Activated gamma-delta T cell treated with Interleukin-2 at 50 U/mL for 16 hours (primary cell): ENCODE data around the gene NBPF9.
"Not testable (repeated sequence)": the region's sequence is repeated elsewhere in the genome, so short reads cannot be mapped to it uniquely, and the experiment has no call there.

Experiments
- DNase-seq: peaks from one replicate; pipeline ENCODE4 v3.0.0-alpha.2; 2020

The NBPF9 gene, protein sequence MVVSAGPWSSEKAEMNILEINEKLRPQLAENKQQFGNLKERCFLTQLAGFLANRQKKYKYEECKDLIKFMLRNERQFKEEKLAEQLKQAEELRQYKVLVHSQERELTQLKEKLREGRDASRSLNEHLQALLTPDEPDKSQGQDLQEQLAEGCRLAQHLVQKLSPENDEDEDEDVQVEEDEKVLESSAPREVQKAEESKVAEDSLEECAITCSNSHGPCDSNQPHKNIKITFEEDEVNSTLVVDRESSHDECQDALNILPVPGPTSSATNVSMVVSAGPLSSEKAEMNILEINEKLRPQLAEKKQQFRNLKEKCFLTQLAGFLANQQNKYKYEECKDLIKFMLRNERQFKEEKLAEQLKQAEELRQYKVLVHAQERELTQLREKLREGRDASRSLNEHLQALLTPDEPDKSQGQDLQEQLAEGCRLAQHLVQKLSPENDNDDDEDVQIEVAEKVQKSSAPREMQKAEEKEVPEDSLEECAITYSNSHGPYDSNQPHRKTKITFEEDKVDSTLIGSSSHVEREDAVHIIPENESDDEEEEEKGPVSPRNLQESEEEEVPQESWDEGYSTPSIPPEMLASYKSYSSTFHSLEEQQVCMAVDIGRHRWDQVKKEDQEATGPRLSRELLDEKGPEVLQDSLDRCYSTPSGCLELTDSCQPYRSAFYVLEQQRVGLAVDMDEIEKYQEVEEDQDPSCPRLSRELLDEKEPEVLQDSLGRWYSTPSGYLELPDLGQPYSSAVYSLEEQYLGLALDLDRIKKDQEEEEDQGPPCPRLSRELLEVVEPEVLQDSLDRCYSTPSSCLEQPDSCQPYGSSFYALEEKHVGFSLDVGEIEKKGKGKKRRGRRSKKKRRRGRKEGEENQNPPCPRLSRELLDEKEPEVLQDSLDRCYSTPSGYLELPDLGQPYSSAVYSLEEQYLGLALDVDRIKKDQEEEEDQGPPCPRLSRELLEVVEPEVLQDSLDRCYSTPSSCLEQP (N-terminal part only)

GRCh38 chr1:149103109-149104081, at the start of gene NBPF9:
Gene NBPF9, minus strand, starts transcription at chr1:149103551. Its CDS starts 21,412 bp downstream, at chr1:149082139.
- peak; percentile 29 for DNase-seq

- DNase-seq, result not testable (repeated sequence)
Observed at GRCh38 chr1:149149909-149150308, 46.6 kb upstream of the NBPF9 start.

- not testable (repeated sequence) for DNase-seq
Observed at GRCh38 chr1:149137585-149137984, 34.2 kb upstream of the NBPF9 start.

- not testable (repeated sequence) for DNase-seq
Observed at GRCh38 chr1:149130938-149131337, 27.6 kb upstream of the NBPF9 start.

DNA sequence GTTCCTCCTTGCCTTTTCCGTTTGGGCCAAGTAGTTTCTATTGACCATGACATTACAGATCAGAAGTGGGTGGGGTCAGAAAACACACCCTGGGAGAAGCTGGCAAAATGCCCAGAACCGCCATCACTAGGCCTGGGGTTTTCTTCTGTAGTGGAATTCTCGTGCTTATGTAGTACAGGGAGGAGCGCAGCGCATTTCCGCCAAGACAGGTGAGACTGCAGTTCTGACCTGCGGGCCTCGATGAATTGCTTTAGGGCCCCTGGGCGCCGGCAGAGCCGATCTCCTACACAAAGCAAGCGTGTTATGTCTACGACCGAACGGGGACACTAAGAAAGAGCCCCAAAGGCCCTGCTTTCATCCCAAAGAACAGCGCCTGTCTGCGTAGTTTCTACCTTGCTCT, 25.9 kb upstream of the NBPF9 start:
- DNase-seq, result not testable (repeated sequence)

GRCh38 chr1:149126555-149127145, 23.3 kb upstream of the NBPF9 start:
- DNase-seq, result not testable (repeated sequence)

GRCh38 chr1:149123948-149124926, 20.9 kb upstream of the NBPF9 start:
- not testable (repeated sequence) for DNase-seq

DNA sequence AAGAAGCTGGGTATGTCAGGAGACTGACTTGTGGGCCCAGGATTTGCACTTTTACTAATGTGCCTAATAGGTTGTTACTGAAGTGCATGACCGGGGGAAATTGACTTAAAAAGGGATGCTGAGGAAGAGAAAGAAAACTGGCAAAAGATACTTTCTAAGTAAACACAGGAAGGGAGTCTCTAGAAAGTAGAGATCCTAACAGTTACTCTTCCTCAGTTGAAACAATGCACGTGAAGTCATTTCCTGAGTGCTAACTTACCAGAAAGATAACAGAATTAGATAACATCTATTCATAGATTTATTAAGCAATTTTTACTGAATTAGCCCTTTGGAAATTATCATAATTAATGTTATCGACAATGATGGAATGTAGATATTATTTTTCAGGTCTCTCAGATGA, 9.5 kb upstream of the NBPF9 start:
- not testable (repeated sequence) for DNase-seq

GRCh38 chr1:149110343-149110742, 7.0 kb upstream of the NBPF9 start:
- not testable (repeated sequence) for DNase-seq

DNA sequence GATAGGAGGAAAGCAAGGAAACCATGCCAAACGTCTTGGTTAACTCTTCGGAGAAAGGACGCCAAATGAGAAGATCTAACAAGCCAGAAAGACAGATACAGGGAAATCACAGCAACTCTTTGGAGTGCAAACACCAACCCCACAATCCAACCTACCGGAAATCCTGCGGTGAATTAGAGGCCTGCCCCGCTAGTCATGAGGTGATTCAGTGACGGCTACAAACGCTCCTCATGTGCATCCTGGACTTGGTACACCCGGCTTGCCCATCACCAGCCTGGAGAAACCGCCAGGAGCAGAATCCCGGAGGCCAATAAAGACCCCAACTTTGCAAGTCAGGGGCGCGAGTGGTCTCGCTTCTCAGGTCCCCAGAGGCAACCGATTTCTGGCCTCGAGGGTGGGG, 777 bp downstream of the NBPF9 start:
- DNase-seq, result peak; percentile 4

DNA sequence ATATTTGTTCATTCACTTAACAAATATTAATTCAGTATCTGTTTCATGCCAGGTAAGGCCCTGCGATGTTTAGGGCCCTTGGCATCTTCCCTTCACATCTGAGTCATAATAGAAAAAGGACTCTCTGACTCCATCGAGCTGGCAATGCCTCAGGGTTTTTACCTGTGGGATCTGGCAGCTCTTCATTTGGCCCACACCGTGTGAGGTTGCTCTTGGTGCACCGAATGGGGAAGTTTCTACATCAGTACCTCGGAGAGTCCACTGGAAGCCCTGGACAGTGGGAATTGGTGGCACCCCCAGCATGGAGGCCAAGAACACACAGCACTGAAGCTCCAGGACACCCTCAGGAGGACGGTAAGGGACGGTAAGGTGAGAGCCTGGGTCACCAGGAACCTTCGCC, 5.1 kb downstream of the NBPF9 start:
- not testable (repeated sequence) for DNase-seq

- not testable (repeated sequence) for DNase-seq
Observed at GRCh38 chr1:149093155-149093554, 10.2 kb downstream of the NBPF9 start.

DNA sequence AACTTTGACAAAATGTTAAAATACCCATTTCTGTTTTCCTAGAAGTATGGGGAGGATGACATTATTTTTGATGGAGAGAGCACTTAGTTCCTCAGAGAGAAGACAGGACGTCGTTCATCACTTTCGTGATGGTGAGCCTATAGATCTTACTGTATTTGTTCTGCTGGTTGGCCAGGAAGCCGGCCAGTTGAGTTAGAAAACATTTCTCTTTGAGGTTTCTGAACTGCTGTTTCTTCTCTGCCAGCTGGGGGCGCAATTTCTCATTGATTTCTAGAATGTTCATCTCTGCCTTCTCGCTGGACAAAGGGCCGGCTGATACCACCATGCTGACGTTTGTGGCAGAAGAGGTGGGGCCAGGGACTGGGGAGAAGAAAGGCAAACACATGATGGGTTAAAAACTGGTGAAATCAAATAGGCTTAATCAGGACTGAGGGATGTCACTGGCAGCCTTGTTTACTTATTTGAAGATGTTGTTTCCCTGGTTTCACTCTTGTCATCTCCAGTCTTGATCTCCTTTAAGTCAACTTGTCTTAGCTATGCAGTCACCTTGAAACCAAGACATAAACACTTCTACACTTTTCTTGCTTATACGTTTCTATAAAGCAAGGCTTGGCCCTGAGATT, 27.7 kb downstream of the NBPF9 start:
- not testable (repeated sequence) for DNase-seq

GRCh38 chr1:149064611-149065010, 38.7 kb downstream of the NBPF9 start:
- not testable (repeated sequence) for DNase-seq

GRCh38 chr1:149043056-149043455, 60.3 kb downstream of the NBPF9 start:
- not testable (repeated sequence) for DNase-seq

GRCh38 chr1:149033916-149034315, 69.4 kb downstream of the NBPF9 start:
- not testable (repeated sequence) for DNase-seq

GRCh38 chr1:149024327-149024726, 79.0 kb downstream of the NBPF9 start:
- DNase-seq, result not testable (repeated sequence)

GRCh38 chr1:149018577-149018976, 84.8 kb downstream of the NBPF9 start:
- DNase-seq, result not testable (repeated sequence)

GRCh38 chr1:149016626-149017025, 86.7 kb downstream of the NBPF9 start:
- not testable (repeated sequence) for DNase-seq

DNA sequence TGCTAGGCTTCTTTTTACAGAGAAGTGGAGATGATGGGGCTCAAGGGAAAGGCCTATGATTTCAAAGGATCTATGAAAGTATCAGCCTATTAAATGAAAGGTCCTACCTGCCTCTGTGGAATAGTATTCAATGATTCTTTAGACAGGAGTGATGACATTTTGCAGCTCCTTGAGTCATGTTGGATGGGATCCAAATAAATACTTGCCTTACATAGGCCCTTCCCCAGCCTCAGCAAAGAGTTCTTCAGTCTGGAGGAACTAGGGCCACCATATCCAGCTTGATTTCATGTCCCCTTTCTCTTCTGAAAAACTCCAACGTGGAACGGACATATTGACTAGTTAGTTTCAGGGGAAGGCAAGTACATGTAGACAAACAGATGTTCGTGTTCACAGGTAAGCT, 87.8 kb downstream of the NBPF9 start:
- not testable (repeated sequence) for DNase-seq
